Body of pancreas (tissue), 4 donors: ENCODE measurements around the gene SULT1C4.

Experiments
- CTCF ChIP-seq, 7 experiments: fragments of 450-650 bp in 4 of 7; fragments of 200-600 bp in 3 of 7; sonication (generic) in 3 of 7; IDR thresholded peaks; one replicate each; pipeline ENCODE4 v1.5.1; 2016 to 2019; ENCODE audit warnings: antibody characterized with exemption in 7 of 7
- POLR2A ChIP-seq, 3 donors: fragments of 450-650 bp; IDR thresholded peaks; one replicate each; pipeline ENCODE4 v1.6.1; 2016; ENCODE audit warnings: antibody characterized with exemption in 3 of 3, mild to moderate bottlenecking in 2 of 3

GRCh38 chr2:108399479-108399878, 21.7 kb downstream of the SULT1C4 start:
- TF ChIP-seq POLR2A (IDR thresholded peaks at IDR 0.05) (no peak), CTCF (IDR thresholded peaks at IDR 0.05) (no peak)
